Liver (tissue), 9 donors: ENCODE results near the gene CD82. TPM values are rescaled to one million over a fixed set of nuclear protein-coding genes. Genes with fewer than 3 reads are reported as not detected.

Experiments used
- DNase-seq: peaks from one replicate; pipeline ENCODE4 v3.0.0-alpha.2; 2017; ENCODE audit warnings: low spot score
- H3K27ac ChIP-seq, 2 donors: one replicate each; pipeline ENCODE4 v1.7.0; 2013; ENCODE audit warnings: inconsistent platforms in 2 of 2, low read length in 2 of 2, control low read depth in 1 of 2, low read depth in 1 of 2, mild to moderate bottlenecking in 1 of 2
- H3K27me3 ChIP-seq, 4 donors: one replicate each; pipeline versions ENCODE4 v1.6.1 to v1.7.0; 2013; ENCODE audit warnings: low read length in 3 of 4, inconsistent platforms in 1 of 4, mild to moderate bottlenecking in 1 of 4, moderate library complexity in 1 of 4; ENCODE audit not compliant: control insufficient read depth in 4 of 4, insufficient read depth in 4 of 4
- H3K36me3 ChIP-seq, 4 donors: one replicate each; pipeline versions ENCODE4 v1.6.1 to v1.7.0; 2013; ENCODE audit warnings: low read length in 3 of 4, mild to moderate bottlenecking in 3 of 4, low read depth in 1 of 4, moderate library complexity in 1 of 4; ENCODE audit not compliant: control insufficient read depth in 4 of 4, insufficient read depth in 3 of 4
- H3K4me1 ChIP-seq, 4 donors: one replicate each; pipeline versions ENCODE4 v1.6.1 to v1.7.0; 2013; ENCODE audit warnings: low read length in 3 of 4, mild to moderate bottlenecking in 3 of 4, moderate library complexity in 1 of 4; ENCODE audit not compliant: control insufficient read depth in 4 of 4, insufficient read depth in 4 of 4
- H3K4me3 ChIP-seq, 3 donors: one replicate each; pipeline versions ENCODE4 v1.6.1 to v1.7.0; 2013; ENCODE audit warnings: low read length in 3 of 3, control low read depth in 1 of 3, low read depth in 1 of 3, mild to moderate bottlenecking in 1 of 3
- H3K9ac ChIP-seq, 2 donors: one replicate each; pipeline ENCODE4 v1.7.0; 2013; ENCODE audit warnings: low read length in 2 of 2, mild to moderate bottlenecking in 2 of 2, moderate library complexity in 2 of 2, control low read depth in 1 of 2, low read depth in 1 of 2
- H3K9me3 ChIP-seq, 4 donors: one replicate each; pipeline versions ENCODE4 v1.6.1 to v1.7.0; 2013; ENCODE audit warnings: low read length in 3 of 4; ENCODE audit not compliant: control insufficient read depth in 4 of 4
- ATF3 ChIP-seq: IDR thresholded peaks from 2 replicates; pipeline ENCODE4 v1.6.1; 2016; ENCODE audit warnings: antibody characterized with exemption
- EGR1 ChIP-seq, 2 donors: IDR thresholded peaks; 2 replicates each; pipeline ENCODE4 v1.6.1; 2016 to 2018; ENCODE audit warnings: antibody characterized with exemption in 2 of 2, low read depth in 2 of 2
- FOXA1 ChIP-seq: IDR thresholded peaks from 2 replicates; pipeline ENCODE4 v1.6.1; 2016; ENCODE audit warnings: antibody characterized with exemption
- FOXA2 ChIP-seq: IDR thresholded peaks from 2 replicates; pipeline ENCODE4 v1.6.1; 2016; ENCODE audit warnings: antibody characterized with exemption
- GABPA ChIP-seq, 2 donors: IDR thresholded peaks in 1 of 2; conservative IDR thresholded peaks in 1 of 2; 2 replicates each; pipeline ENCODE4 v1.6.1; 2016; ENCODE audit warnings: antibody characterized with exemption in 2 of 2, mild to moderate bottlenecking in 1 of 2, moderate library complexity in 1 of 2
- HNF4A ChIP-seq, 2 donors: conservative IDR thresholded peaks; 2 replicates each; pipeline ENCODE4 v1.6.1; 2016; ENCODE audit warnings: antibody characterized with exemption in 2 of 2, mild to moderate bottlenecking in 2 of 2
- HNF4G ChIP-seq: IDR thresholded peaks from 2 replicates; pipeline ENCODE4 v1.6.1; 2016; ENCODE audit warnings: antibody characterized with exemption
- JUND ChIP-seq, 2 donors: IDR thresholded peaks; 2 replicates each; pipeline ENCODE4 v1.6.1; 2016; ENCODE audit warnings: antibody characterized with exemption in 2 of 2
- NR2F2 ChIP-seq: IDR thresholded peaks from 2 replicates; pipeline ENCODE4 v1.6.1; 2016; ENCODE audit warnings: antibody characterized with exemption
- RAD21 ChIP-seq, 2 donors: IDR thresholded peaks; 2 replicates each; pipeline ENCODE4 v1.6.1; 2016; ENCODE audit warnings: antibody characterized with exemption in 2 of 2, mild to moderate bottlenecking in 2 of 2
- SP1 ChIP-seq: IDR thresholded peaks from 2 replicates; pipeline ENCODE4 v1.6.1; 2018; ENCODE audit warnings: antibody characterized with exemption, mild to moderate bottlenecking
- TAF1 ChIP-seq: conservative IDR thresholded peaks from 2 replicates; pipeline ENCODE4 v1.6.1; 2016; ENCODE audit warnings: antibody characterized with exemption, mild to moderate bottlenecking
- YY1 ChIP-seq: IDR thresholded peaks from 2 replicates; pipeline ENCODE4 v1.6.1; 2016; ENCODE audit warnings: antibody characterized with exemption, mild to moderate bottlenecking
- WGBS: extraction: QIAGEN DNeasy Blood & Tissue Kit; methylation state at CpG from one replicate; pipeline ENCODE4 v1.1.7; 2013; 5-methylcytosine and 5-hydroxymethylcytosine counted together
- polyA plus RNA-seq, 2 donors: library from polyadenylated mRNA; stranded (reverse) in 1 of 2; unstranded in 1 of 2; fragments of 200-250 nt in 1 of 2; fragments of >200 nt in 1 of 2; fragmentation: Nextera tagmentation in 1 of 2; extraction: Ambion mirVana in 1 of 2; gene quantifications; one replicate each; pipeline versions ENCODE4 v1.2.1 to v1.2.3, GENCODE V29; 2013 to 2015
- total RNA-seq, 2 donors: library from RNA; depleted of rRNA; stranded (reverse); fragments of >200 nt; gene quantifications; one replicate each; pipeline ENCODE4 v1.2.3, GENCODE V29; 2014
- TF ChIP-seq, protein P1 (sequence below): IDR thresholded peaks from 2 replicates; pipeline ENCODE4 v1.6.1; 2016; ENCODE audit warnings: antibody characterized with exemption
- TF ChIP-seq, protein P2 (sequence below): IDR thresholded peaks from 2 replicates; pipeline ENCODE4 v1.6.1; 2016; ENCODE audit warnings: antibody characterized with exemption, mild to moderate bottlenecking
- TF ChIP-seq, protein P3 (sequence below): fragments of 150-350 bp; IDR thresholded peaks from 2 replicates; pipeline ENCODE4 v1.5.1; 2017; ENCODE audit warnings: improper control_type of control experiment, low read depth, low read length; ENCODE audit not compliant: missing input control
- donor health status: healthy.
- donor health status: healthy.
- donor health status: healthy.
- donor health status: healthy.
- donor health status: healthy.

The CD82 gene
- total and polyA plus RNA-seq, 4 donors = 27.4 to 82.6 (median 47.8) TPM

DNA sequence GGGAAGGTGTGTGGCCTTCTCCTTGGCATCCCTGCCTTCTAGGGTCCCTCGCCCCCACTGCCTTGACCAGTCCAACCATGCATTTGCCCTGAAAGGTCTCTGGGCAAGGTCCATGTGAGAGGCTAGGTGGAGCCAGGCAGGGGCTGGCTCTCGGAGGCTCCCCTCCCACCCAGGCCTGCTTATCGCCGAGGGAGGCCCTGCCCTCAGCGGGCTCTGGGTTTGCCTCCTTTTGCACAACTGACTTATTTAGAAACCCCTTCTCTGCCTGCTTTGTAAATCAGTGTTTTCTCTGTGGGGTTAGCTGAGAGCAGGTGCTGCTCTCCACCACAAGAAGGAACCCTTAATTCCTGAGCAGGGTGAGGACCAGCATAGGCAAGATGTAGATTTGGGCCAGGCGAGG, 47.7 kb downstream of the CD82 start:
- Histone ChIP-seq H3K4me3 (no peak overlapping the region), H3K36me3 (no peaks in the 10 kb centered on the region), H3K27ac (peak overlapping the region; percentile 60 to 67), H3K27me3 (no peaks in the 10 kb centered on the region), H3K9me3 (no peaks in the 10 kb centered on the region), H3K4me1 (peaks cover 11 to 42% (median 36%) of the 10 kb centered on the region in 4 donors), H3K9ac (no peak overlapping the region)
- peak; percentile 72 for DNase-seq
- TF ChIP-seq HNF4A (conservative IDR thresholded peaks at IDR 0.05) (peak; percentile 40 to 65), YY1 (no peak), EGR1 (IDR thresholded peaks at IDR 0.05; ENCODE audit: low read depth in 2 of 2) (no peak)
- WGBS = 50% methylated on average over 6 of the region's 6 CpGs

DNA sequence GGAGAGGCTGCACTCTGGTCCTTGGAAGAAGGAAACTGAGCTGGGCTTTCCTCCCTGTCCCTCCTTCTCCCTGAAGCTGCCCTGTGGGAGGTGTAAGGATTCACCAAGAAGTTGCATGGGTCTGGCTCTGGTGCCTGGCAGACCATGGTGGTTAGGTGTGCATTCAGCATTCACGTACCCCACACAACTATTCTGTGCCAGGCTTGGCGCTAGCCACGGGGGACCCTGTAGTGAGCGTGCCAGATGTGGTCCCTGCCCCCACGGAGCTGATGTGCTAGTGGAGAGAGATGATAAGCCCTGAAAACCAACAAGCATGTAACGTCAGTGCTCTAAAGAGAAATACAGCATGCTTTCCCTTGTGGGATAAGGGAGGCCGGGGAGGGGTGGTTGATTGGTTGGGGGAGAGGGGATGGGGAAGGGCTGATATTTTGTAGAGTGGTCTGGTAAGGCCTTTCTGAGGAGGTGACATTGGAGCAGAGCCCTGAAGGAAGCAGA, 48.9 kb downstream of the CD82 start:
- no peak for DNase-seq
- Histone ChIP-seq H3K36me3 (peaks cover 0 to 3% (median 1%) of the 10 kb centered on the region in 4 donors), H3K4me1 (peaks cover 11 to 42% (median 36%) of the 10 kb centered on the region in 4 donors), H3K4me3 (no peak overlapping the region), H3K27me3 (no peaks in the 10 kb centered on the region), H3K27ac (no peak overlapping the region), H3K9ac (no peak overlapping the region), H3K9me3 (no peaks in the 10 kb centered on the region)
- TF ChIP-seq GABPA (IDR thresholded peaks at IDR 0.05 in 1 of 2, conservative IDR thresholded peaks at IDR 0.05 in 1 of 2) (no peak), HNF4G (no peak), ATF3 (no peak), FOXA2 (no peak), HNF4A (conservative IDR thresholded peaks at IDR 0.05) (no peak), NR2F2 (no peak), SP1 (no peak), EGR1 (IDR thresholded peaks at IDR 0.05; ENCODE audit: low read depth in 2 of 2) (no peak)
- TF ChIP-seq, protein P1, sequence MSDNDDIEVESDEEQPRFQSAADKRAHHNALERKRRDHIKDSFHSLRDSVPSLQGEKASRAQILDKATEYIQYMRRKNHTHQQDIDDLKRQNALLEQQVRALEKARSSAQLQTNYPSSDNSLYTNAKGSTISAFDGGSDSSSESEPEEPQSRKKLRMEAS = no peak
- TF ChIP-seq, protein P2, sequence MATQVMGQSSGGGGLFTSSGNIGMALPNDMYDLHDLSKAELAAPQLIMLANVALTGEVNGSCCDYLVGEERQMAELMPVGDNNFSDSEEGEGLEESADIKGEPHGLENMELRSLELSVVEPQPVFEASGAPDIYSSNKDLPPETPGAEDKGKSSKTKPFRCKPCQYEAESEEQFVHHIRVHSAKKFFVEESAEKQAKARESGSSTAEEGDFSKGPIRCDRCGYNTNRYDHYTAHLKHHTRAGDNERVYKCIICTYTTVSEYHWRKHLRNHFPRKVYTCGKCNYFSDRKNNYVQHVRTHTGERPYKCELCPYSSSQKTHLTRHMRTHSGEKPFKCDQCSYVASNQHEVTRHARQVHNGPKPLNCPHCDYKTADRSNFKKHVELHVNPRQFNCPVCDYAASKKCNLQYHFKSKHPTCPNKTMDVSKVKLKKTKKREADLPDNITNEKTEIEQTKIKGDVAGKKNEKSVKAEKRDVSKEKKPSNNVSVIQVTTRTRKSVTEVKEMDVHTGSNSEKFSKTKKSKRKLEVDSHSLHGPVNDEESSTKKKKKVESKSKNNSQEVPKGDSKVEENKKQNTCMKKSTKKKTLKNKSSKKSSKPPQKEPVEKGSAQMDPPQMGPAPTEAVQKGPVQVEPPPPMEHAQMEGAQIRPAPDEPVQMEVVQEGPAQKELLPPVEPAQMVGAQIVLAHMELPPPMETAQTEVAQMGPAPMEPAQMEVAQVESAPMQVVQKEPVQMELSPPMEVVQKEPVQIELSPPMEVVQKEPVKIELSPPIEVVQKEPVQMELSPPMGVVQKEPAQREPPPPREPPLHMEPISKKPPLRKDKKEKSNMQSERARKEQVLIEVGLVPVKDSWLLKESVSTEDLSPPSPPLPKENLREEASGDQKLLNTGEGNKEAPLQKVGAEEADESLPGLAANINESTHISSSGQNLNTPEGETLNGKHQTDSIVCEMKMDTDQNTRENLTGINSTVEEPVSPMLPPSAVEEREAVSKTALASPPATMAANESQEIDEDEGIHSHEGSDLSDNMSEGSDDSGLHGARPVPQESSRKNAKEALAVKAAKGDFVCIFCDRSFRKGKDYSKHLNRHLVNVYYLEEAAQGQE = no peak
- 91% methylated on average over 7 of the region's 7 CpGs for WGBS

DNA sequence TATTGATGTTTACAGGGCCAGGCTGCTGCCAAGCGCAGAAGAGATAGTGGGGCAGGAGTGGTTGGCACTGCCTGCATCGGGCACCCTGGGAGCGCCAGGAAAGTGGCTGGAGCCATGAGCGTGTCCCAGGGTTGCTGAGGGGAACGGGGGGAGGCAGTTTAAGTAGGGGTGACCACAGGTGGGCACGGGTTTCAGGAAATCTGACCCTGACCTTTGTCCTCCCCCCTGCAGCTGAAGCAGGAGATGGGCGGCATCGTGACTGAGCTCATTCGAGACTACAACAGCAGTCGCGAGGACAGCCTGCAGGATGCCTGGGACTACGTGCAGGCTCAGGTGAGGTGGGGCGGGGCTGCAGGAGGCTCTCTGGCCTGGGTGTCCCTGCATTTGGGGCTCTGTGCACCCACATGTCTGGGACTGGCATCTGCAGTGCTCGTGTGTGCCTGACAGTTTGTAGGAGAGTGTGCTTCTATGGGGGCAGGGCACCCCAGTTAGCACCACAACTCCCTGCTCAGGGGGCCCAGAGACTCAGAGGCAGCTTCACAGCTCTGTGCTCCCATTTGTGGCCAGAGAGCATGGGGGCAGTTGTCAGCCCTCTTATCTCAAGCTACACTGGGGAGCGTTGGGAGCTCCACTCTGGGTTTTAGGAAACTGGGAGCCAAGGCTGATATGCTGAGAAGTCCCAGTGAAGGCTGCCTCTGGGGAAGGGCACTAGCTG, 49.7 kb downstream of the CD82 start:
- peaks cover 0 to 3% (median 1%) of the 10 kb centered on the region in 4 donors for H3K36me3 ChIP-seq
- no peak overlapping the region for H3K27ac ChIP-seq
- no peak overlapping the region for H3K9ac ChIP-seq
- DNase-seq = no peak
- peaks cover 11 to 42% (median 36%) of the 10 kb centered on the region in 4 donors for H3K4me1 ChIP-seq
- no peaks in the 10 kb centered on the region for H3K27me3 ChIP-seq
- no peak overlapping the region for H3K4me3 ChIP-seq
- H3K9me3 ChIP-seq = no peaks in the 10 kb centered on the region
- 61% methylated on average over 15 of the region's 15 CpGs for WGBS
- TF ChIP-seq JUND (IDR thresholded peaks at IDR 0.05) (no peak), HNF4A (conservative IDR thresholded peaks at IDR 0.05) (no peak), EGR1 (IDR thresholded peaks at IDR 0.05; ENCODE audit: low read depth in 2 of 2) (no peak), RAD21 (IDR thresholded peaks at IDR 0.05) (no peak), NR2F2 (no peak), YY1 (no peak), FOXA2 (no peak), HNF4G (no peak), SP1 (no peak), TAF1 (no peak), FOXA1 (no peak)
- TF ChIP-seq, protein P3, sequence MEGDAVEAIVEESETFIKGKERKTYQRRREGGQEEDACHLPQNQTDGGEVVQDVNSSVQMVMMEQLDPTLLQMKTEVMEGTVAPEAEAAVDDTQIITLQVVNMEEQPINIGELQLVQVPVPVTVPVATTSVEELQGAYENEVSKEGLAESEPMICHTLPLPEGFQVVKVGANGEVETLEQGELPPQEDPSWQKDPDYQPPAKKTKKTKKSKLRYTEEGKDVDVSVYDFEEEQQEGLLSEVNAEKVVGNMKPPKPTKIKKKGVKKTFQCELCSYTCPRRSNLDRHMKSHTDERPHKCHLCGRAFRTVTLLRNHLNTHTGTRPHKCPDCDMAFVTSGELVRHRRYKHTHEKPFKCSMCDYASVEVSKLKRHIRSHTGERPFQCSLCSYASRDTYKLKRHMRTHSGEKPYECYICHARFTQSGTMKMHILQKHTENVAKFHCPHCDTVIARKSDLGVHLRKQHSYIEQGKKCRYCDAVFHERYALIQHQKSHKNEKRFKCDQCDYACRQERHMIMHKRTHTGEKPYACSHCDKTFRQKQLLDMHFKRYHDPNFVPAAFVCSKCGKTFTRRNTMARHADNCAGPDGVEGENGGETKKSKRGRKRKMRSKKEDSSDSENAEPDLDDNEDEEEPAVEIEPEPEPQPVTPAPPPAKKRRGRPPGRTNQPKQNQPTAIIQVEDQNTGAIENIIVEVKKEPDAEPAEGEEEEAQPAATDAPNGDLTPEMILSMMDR = no peak
- TF ChIP-seq, protein P2 = no peak
- TF ChIP-seq, protein P1 = no peak
